Putamen (tissue), 1 donor: ENCODE data around the gene RALGAPB.
A peak's percentile ranks its signal among the peaks of the same experiment; 100 is the strongest.
"Not testable (repeated sequence)": the region's sequence is repeated elsewhere in the genome, so short reads cannot be mapped to it uniquely, and the experiment has no call there.

Experiments used
- DNase-seq: peaks from one replicate; pipeline ENCODE4 v3.0.0-alpha.2; 2016; ENCODE audit warnings: low spot score

Gene RALGAPB

GRCh38 chr20:38447251-38447661 is 25.4 kb upstream of the RALGAPB start:
- DNase-seq: no peak

- no peak for DNase-seq
Measured at GRCh38 chr20:38447931-38448675, 24.5 kb upstream of the RALGAPB start.

- no peak for DNase-seq
Measured at GRCh38 chr20:38449046-38449445, 23.6 kb upstream of the RALGAPB start.

GRCh38 chr20:38450412-38450975 is 22.1 kb upstream of the RALGAPB start:
- DNase-seq: no peak

GRCh38 chr20:38452880-38453624 is 19.6 kb upstream of the RALGAPB start:
- no peak for DNase-seq

- no peak for DNase-seq
Measured at GRCh38 chr20:38453941-38454340, 18.7 kb upstream of the RALGAPB start.

- DNase-seq: no peak
Measured at GRCh38 chr20:38454556-38455473, 17.8 kb upstream of the RALGAPB start.

- DNase-seq: no peak
Measured at GRCh38 chr20:38458314-38458713, 14.3 kb upstream of the RALGAPB start.

- DNase-seq: peak; percentile 72
Measured at GRCh38 chr20:38460040-38460623, 12.5 kb upstream of the RALGAPB start.

- DNase-seq: not testable (repeated sequence)
Measured at GRCh38 chr20:38460631-38461030, 12.0 kb upstream of the RALGAPB start.

- not testable (repeated sequence) for DNase-seq
Measured at GRCh38 chr20:38461167-38461566, 11.5 kb upstream of the RALGAPB start.

- DNase-seq: not testable (repeated sequence)
Measured at GRCh38 chr20:38461569-38461968, 11.1 kb upstream of the RALGAPB start.

- no peak for DNase-seq
Measured at GRCh38 chr20:38466171-38466570, 6.5 kb upstream of the RALGAPB start.

- no peak for DNase-seq
Measured at GRCh38 chr20:38466983-38467382, 5.7 kb upstream of the RALGAPB start.

GRCh38 chr20:38471245-38471644 is 1.4 kb upstream of the RALGAPB start:
- no peak for DNase-seq

- no peak for DNase-seq
Measured at GRCh38 chr20:38471987-38472512, 593 bp upstream of the RALGAPB start.

GRCh38 chr20:38473367-38473795 is 738 bp downstream of the RALGAPB start:
- no peak for DNase-seq

GRCh38 chr20:38477747-38478146 is 5.1 kb downstream of the RALGAPB start:
- DNase-seq: no peak

- no peak for DNase-seq
Measured at GRCh38 chr20:38479596-38479995, 7.0 kb downstream of the RALGAPB start.

- DNase-seq: peak; percentile 29
Measured at GRCh38 chr20:38485041-38485440, 12.4 kb downstream of the RALGAPB start.

GRCh38 chr20:38489181-38489580 is 16.5 kb downstream of the RALGAPB start:
- no peak for DNase-seq
